Hematopoietic multipotent progenitor cell treated with erythropoietin and hydrocortisone succinate and interleukin-3 and kit ligand, for 4 days (in vitro differentiated cells): ENCODE data around the gene BDH1.
"Not testable (repeated sequence)": the region's sequence is repeated elsewhere in the genome, so short reads cannot be mapped to it uniquely, and the experiment has no call there.

Source experiments
- DNase-seq: peaks from one replicate; pipeline ENCODE4 v3.0.0-alpha.2; 2015

Gene BDH1

DNA sequence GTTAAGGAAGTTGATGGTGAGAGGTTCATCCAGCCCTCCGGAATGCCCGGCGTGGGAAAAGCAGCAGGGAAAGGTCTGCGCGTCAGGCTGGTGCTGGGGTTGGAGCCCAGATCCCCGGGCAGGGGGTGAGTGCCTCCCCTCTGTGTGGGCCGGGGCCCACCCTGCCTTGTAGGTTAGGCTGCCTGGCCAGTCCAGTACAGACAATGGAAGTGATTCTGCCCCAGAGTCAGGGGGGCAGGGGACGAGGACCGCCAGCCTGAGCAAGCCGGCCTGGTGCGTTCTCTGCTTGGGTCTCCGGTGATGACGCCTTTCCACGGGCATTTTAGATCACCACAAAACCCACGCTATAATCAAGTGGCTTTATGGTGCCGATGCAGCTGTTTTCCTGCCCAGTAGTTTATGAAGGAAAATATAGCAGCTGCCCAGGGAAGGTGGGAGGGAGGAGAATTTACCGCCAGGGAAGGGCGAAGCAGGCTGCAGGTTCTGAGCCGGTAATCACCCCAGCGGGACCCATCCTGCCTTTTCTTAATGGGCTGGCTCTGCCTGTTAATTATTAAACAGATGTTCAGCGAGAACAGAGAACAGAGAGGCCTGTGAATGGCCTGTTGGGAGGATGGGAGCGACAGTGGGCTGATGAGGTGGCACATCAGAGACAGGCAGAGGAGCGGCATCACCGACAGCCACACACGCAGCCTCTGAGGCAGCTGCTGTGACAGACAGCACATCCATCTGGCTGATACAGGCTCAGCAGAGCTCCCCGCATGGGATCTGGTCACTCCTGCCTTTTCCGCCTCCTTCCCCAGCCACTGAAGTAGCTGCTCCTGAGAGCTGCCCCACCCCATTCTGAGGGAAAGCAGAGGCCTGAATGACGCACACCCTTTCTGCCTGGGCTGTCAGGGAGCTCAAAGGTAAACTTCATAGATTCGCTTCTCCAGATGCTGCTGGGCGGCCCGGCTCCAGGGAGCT is 35.2 kb downstream of the BDH1 start:
- DNase-seq: no peak

DNA sequence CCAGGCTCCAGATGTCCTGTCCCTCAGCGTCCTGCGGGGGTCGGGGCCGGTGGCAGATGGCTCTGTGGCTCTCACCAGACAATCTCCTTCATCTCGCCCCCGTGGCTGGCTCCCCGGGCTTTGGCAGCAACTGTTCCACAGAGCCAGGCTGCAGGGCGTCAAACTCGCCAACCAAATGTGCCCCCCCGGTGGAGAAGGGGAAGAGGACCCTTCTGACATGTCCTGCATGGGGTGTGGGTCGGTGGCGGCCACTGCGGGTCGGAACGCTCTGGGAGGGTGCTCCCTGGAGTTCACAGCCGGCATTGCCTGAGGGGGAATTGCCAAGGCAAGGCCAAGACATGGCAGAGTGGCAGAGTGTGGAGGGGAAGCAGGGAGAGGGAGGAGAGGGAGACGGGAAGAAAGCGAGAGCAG is 36.0 kb downstream of the BDH1 start:
- no peak for DNase-seq

DNA sequence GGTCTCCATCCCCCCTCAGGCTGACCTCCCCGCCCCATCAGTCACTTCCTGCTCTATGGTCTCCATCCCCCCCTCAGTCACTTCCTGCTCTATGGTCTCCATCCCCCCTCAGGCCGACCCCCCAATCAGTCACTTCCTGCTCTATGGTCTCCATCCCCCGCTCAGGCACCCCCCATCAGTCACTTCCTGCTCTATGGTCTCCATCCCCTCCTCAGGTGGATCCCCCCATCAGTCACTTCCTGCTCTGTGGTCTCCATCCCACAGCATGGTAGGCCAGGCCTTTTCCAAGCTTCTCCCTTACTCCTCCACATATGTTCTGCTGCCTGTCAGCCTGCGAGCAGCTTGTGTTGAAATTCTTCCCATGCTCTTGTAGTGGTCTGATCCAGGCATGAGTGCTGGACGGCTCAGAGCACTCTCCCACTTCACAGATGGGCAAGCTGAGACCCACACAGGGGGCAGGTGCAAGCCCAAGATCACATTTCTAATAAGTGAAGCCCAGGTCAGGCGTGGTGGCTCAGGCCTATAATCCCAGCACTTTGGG is 36.8 kb downstream of the BDH1 start:
- no peak for DNase-seq

DNA sequence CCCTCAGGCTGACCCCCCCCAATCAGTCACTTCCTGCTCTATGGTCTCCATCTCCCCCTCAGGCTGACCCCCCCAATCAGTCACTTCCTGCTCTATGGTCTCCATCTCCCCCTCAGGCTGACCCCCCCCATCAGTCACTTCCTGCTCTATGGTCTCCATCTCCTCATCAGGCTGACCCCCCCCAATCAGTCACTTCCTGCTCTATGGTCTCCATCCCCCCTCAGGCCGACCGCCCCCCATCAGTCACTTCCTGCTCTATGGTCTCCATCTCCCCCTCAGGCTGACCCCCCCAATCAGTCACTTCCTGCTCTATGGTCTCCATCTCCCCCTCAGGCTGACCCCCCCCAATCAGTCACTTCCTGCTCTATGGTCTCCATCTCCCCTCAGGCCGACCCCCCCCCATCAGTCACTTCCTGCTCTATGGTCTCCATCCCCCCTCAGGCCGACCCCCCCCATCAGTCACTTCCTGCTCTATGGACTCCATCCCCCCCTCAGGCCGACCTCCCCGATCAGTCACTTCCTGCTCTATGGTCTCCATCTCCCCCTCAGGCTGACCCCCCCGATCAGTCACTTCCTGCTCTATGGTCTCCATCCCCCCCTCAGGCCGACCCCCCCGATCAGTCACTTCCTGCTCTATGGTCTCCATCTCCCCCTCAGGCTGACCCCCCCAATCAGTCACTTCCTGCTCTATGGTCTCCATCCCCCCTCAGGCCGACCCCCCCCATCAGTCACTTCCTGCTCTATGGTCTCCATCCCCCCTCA is 37.7 kb downstream of the BDH1 start:
- not testable (repeated sequence) for DNase-seq

DNA sequence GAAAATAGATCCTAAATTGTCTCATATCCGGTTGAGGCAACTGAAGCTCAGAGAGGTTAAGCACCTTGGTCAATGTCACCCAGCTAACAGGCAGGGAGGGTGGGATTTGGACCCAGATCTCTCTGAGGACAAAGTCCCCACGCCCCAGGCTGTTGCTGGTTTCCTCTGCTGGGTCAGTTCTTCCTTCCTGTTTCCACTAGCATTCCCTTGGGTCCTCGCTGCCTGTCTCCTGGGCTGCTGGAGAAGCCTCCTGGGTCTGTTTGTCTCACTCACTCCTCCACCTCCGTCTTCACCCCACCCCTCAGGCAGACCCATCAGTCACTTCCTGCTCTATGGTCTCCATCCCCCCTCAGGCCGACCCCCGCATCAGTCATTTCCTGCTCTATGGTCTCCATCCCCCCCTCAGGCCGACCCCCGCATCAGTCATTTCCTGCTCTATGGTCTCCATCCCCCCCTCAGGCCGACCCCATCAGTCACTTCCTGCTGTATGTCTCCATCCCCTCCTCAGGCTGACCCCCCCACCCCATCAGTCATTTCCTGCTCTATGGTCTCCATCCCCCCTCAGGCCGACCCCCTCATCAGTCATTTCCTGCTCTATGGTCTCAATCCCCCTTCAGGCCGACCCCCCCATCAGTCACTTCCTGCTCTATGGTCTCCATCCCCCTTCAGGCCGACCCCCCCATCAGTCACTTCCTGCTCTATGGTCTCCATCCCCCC is 38.7 kb downstream of the BDH1 start:
- DNase-seq: not testable (repeated sequence)

DNA sequence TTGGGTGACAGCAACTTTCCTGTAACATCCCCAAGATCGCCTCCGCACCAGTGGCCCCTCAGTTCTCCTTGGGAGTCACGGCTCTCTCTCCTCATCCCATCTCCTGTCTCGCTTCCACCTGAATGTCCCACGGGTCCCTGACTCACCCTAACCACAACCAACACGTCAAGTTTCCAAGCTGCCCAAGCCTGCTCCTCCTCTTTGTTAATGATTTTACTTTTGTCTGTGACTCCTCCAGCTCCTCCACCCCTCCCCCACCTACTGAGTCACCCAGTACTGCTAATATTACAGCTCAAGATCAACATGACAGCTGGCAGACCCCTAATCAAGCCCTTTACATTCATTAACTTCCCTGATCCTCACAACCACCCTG is 39.3 kb downstream of the BDH1 start:
- DNase-seq: peak; percentile 43

DNA sequence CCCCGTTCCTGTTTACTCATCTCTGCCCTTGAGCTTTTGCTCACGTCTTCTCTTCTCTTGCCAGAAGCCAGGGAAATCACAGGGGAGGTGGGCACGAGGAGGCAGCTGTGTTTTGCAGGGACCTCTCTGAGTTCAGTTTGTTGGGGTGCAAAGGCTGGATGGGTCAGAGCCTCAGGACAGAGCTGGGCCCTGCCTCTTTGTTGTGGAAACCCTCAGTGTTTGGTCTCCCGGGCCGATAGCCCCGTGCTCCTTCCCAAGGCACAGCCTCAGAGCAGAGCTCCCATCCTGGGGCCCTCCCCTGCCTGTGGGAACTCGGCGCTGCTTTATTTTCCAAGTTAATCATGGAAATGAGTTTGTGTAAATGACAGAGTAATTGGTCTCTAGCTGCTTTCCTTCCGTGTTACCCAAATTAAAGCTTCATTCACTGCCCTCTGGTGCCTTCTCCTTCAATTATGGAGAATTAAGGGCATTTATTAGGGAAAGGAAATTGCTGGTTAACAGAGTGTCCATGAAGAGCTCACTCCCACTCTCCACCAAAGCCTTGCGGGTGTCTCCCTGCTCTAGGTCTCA is 40.9 kb downstream of the BDH1 start:
- no peak for DNase-seq

DNA sequence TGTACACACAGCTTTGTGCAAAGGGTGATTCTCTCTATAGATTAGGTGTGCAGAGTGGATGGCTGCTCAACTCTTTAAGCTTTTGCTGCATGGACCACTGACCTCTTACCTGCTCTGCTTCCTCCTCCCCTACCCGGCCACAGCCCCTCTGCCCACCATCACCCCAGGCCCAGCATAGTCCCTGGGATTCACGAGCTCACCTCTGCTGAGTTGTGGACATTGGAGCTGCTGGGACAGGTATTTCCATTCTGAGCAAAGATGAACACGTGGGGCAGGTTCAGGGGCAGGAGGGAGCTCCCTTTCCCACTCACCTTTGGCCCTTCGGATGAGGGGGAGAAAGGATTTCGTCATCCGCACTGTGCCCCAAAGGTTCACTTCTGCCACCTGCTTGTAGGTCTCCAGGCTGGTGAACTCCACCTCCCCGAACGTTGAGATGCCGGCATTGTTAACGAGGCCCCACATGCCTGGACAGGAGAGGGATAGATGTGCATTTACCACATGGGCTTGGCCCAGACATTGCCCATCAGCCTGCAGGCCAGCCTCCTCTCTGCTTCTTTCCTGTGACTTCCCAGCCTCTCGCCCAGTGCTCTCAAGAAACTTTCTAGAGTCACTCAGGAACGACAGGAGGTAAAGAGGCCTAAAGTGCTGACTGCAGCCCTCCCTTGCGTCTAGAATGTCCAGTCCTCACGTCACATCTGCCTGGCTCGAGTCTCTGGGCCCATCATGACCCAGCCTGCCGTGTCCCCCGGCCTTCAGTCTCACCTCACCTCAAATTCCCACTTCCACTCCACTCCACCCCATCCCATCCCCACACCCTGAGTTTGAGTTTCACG is 41.6 kb downstream of the BDH1 start:
- no peak for DNase-seq

DNA sequence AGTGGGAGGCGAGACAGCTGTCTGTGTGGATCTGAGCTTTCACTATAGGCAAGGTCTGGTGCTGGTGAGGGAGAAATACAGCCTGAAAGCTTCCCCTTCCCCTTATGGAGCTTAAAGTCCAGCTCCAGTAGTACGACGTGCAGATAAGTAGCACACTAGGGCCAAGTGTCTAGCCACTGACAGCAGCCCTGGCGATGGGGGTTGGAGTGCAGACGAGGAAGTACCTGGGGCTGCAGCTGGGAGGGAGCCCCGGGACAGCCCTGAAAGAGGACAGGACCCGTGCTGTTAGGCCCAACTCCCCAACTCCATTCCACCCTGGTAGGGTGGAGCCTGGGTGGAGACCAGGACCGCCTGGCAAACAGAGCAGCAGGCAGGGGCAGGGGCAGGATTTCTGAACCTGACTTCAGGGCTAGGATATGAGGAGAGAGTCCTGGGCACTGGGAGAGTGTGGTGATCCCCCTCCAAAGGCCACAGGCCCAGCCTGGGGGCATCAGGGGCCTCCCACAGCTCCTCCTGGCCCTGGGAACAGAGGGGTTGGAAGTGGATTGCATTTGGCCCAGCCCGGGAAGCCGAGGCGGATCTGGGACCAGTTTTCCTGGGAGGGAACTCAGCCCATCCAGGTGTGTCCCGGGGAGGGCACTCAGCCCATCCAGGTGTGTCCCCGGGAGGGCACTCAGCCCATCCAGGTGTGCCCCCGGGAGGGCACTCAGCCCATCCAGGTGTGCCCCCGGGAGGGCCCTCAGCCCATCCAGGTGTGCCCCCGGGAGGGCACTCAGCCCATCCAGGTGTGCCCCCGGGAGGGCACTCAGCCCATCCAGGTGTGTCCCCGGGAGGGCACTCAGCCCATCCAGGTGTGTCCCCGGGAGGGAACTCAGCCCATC is 42.8 kb downstream of the BDH1 start:
- no peak for DNase-seq

DNA sequence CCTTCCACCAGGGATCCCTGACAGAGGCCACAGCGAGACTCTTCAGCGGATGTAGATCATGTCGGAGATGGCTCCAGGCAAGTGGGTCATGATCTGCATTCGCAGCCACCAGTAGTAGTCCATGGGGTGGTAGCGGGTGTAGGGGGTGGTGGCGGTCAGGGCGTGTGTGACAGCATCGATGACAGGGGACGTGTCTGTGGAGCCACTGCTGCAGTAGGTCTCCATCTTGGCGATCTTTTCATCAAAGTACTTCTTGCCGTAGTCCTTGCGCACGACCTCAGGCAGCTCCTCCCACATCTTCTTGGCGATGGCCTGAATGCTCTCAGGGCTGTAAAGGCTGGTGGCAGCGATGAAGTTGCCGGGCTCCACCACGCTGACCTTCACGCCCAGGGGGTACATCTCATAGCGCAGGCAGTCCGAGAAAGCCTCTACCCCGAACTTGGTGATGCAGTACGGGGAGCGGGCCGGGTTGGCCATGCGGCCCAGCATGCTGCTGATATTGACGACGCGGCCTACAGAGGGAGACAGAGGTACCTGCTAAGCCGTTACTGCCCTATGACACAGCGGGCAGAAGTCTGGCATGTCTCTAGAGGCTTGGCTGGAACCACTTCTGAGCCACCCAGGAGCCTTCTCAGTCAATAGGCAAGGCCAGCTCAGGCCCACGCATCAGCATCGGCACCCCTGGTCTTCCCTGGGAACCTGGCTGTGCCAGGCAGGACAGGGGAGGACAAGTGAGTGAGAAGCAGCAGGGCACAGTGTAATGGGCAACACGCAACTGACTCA is 43.7 kb downstream of the BDH1 start:
- DNase-seq: no peak

DNA sequence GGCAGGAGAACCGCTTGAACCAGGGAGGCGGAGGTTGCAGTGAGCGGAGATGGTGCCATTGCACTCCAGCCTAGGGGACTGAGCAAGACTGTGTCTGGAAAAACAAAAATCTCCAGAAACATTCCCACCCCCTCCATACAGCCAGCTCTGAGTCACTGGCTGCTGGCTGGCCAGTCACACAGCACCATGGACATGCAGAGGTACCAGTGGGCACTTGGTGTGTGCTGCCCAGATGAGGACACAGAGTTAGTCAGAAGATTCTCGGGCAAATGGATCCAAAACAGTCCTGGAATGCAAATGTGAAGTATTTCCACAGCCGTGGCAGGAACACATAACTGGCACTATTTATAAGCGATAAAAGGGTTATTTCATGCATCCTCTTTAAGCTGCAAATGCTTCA is 44.6 kb downstream of the BDH1 start:
- no peak for DNase-seq

DNA sequence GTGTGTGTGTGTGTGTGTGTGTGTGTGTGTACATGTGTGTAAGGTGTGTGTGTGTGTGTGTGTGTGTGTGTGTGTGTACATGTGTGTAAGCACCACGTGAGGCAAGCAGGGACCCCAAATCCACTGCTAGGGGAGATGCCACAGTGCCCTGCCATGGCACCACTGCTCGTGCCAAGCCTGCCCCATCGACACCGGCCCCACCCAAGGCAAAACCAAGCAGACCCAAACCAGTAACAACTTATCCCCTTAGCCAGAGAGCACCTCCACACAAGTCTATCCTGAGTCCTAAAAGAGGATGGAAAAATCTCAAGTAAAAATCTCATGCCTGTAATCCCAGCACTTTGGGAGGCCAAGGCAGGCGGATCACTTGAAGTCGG is 45.1 kb downstream of the BDH1 start:
- DNase-seq: no peak

DNA sequence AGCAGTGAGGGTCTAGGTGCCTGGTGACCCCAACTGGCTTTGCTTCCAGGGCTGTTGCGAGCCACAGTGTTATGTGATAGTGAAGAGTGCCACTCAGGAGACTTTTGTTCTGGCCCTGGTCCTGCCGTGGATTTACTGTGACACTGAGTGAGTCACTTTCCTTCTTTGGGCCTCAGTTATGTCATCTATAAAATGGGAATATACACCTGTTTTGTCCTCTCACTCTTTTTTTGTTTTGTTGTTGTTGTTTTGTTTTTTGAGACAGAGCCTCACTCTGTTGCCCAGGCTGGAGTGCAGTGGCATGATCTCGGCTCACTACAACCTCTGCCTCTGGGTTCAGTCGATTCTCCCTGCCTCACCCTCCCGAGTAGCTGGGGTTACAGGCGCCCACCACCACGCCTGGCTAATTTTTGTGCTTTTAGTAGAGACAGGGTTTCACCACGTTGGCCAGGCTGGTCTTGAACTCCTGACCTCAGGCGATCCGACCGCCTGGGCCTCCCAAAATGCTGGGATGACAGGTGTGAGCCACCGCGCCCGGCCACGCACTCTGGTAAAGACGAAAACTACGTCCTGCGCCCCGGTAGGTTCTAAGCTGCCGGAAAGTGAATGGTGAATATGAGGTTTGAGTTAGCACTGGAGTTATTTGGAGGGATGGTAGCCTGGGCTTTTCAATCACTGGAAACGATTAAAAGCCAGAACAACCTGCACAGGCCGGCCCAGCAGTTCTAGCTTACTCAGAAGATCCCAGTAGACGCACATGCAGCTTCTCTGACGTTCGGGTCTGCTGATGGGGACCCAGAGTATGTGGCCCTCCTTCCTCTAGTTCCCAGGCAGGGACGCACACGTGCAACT is 46.6 kb downstream of the BDH1 start:
- DNase-seq: no peak

DNA sequence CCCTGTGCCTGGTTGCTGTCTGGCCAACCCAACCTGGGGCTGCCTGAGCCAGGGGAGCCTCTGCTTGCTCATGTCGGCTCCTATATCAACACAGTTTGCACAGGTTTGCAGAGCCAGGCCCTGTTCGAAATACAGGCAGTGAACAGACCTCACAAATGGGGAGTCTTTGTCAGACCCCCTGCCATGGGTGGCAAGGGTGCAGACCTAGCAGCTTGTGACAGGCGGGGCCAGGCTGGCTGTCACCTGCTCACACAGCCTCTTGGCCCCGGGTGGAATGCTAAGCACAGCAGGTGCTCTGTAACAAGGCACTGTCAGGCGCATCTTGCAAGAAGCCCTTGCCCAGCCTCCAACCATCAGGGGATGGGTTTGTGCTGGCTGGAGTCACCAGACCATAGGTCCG is 47.3 kb downstream of the BDH1 start:
- DNase-seq: no peak

DNA sequence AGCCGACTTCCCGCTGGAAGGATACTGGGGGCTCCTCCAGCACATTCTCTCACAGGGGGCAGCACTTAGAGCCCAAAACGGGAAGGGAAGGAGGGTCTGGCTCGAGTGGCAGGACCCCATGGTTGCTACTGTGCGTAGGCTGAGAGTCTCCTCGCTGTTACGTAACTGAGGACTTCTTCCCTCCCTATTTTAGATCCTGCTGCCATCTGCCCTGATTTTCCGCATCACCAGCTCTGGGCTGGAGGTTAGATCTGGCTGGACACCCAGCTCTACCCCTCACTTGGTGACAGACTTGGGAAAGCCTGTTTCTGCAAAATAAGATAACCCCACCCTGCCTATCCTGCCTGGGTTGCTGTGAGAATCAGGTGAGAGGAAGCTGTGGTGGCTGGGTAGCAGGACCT is 47.7 kb downstream of the BDH1 start:
- DNase-seq: no peak

DNA sequence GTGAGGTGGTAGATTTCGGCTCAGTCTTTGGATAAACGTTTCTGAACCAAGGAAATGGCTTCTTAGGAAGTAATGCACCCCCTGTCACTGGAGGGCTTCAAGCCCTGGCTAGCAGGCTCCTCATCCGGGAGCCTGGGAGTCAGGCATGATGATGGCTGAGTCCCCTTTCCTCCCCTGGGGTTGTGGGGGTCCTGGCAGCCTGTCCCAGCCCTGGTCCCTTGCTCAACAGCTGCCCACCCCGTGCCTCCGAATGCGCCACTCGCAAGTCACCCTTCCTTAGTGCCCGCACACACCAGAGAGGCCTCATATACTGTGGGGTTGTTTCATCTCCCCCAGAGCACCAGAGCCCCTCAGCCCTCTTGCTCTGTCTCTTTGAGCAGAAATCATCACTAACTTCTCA is 48.2 kb downstream of the BDH1 start:
- DNase-seq: no peak

DNA sequence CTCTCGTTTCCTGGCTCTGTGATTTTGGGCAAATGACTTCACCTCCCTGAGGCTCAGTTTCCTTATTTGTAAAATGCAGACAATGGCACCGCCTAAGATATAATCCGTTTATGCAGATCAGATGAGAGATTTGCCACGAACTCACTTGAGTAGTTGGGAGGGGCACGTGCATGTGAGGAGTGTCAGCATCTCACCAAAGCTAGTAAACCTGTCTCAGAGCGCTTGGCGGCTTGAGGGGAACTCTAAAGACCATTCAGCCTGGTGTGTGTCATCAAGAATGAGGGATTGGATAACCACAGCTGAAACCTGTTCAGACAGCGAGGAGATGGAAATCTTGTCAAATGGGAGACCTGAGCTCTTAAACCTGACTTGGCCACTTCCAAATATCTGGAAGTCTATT is 48.7 kb downstream of the BDH1 start:
- no peak for DNase-seq

DNA sequence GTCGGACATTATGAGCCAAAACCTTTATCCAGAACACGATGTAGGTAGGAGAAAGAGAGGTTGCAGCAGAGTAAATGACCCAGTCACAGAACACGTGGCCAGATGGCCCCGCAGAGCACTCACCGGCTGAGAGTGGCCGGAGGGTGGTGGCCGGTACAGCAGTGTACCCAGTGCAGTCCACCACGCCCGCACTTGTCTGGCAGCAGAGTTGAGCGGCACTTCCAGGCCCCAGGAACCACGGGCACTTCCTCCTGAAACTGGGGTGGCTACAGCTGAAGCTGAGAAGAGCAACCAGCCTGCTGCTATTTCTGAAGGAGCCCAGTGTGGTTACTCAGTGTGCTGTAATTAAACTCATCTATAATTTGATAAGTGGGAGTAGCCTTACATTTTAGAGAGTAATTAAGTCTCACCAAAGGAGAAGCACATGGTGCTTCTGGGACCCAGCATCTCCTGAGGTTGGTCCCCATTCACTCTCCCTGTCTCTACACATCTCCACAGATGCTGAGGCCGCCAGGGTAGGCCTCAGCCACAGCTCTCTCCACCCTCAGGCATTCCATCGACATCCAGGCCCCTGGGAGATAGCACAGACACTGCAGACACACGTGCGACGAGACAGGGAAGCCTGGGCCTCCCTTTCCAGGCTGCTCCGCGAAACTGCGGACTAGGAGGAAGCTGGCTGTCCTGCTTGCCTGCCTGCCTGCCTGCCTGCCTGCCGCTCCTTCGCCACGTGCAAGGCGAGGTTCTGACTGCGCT is 49.8 kb downstream of the BDH1 start:
- DNase-seq: no peak
